Stimulated activated CD4-positive, alpha-beta T cell treated with anti-CD3 and anti-CD28 coated beads, Interleukin-2, amount 100 ng/mL, for 48 hours (primary cell): ENCODE measurements around the gene CRELD1.

Experiments used
- DNase-seq, 2 donors: peaks; one replicate each; pipeline ENCODE4 v3.0.0-alpha.2; 2020

Gene CRELD1

DNA sequence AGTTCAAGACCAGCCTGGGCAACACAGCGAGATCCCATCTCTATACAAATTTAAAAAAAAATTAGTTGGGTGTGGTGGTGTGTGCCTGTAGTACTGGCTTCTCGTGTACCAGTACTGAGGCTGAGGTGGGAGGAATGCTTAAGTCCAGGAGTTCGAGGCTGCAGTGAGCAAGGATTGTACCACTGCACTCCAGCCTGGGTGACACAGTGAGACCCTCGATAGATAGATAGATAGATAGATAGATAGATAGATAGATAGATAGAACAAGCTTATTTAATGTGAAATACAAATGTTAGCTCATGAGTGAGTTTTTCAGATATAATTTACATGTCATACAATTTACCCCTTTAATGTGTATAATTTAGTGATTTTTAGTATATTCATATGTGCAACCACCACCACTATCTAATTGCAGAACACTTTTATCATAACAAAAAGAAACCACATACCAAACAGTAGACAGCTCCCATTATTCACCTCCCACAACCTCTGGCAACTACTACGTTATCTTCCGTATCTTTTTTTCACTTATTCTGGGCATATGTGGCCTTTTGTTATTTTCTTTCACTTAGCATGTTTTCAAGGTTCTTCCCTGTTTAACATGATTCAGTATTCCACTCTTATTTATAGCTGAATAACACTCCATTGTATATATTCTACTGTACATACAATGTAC, 31.7 kb downstream of the CRELD1 start:
- DNase-seq, result no peak

DNA sequence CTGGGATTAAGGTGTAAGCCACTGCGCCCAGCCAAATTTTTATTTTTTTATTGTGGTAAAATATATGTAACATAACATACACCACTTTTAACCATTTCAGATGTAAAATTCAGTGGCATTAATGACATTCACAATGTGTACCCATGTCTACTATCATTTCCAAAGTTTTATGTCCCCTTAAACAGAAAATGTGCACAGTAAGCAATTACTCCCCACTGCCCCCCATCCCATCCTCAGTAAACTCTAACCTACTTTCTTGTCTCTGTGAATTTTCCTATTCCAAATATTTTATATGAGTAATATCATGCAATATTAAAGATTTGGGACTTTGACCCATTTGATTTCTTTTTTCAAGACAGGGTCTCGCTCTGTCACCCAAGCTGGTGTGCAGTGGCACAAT, 33.2 kb downstream of the CRELD1 start:
- DNase-seq, result no peak

DNA sequence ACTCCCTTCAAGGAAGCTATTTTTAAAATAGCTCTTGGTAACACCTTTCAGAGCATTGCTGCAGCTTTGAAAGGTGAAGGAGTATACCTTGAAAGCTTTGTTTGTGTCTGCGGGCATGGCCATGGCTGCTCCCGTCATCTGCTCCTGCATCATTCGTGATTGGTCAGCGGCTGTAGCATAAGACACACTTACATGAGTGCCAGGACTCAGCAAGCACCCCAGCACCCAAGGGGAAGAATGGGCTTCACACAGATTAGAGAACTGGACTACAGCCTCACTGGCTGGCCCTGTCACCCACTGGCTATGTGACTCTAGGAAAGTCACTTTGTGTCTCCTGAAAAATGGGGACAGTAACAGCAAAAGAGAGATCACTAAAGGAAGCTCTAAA, 36.0 kb downstream of the CRELD1 start:
- DNase-seq, result no peak

DNA sequence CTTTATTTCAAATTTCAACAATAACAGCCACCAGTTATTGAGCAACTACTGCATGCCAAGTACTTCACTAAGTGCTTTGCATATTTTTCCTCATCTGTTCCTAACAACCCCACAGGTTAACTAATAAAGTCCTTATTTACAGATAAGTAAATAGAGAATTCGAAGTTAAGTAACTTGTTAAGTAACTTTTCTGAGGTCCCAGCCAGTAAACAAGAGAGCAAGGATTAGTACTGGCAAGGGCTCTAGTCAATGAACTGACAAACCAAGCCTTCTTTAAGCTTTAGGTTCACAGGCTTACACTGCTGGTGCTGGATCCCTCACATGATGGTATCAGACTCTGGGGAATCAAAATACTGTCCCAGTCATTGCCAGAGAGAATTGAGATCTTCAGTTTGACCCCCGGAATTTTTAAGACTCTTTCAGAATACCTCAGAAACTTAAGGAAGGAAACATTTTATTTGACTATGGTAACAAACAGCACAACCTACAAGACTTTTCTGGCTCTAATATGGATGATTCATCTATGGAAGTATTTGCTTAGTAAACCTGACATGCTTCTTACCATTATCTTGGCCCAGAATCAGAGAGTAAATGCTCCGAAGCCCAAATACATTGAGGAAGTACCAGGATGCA, 36.5 kb downstream of the CRELD1 start:
- no peak for DNase-seq

DNA sequence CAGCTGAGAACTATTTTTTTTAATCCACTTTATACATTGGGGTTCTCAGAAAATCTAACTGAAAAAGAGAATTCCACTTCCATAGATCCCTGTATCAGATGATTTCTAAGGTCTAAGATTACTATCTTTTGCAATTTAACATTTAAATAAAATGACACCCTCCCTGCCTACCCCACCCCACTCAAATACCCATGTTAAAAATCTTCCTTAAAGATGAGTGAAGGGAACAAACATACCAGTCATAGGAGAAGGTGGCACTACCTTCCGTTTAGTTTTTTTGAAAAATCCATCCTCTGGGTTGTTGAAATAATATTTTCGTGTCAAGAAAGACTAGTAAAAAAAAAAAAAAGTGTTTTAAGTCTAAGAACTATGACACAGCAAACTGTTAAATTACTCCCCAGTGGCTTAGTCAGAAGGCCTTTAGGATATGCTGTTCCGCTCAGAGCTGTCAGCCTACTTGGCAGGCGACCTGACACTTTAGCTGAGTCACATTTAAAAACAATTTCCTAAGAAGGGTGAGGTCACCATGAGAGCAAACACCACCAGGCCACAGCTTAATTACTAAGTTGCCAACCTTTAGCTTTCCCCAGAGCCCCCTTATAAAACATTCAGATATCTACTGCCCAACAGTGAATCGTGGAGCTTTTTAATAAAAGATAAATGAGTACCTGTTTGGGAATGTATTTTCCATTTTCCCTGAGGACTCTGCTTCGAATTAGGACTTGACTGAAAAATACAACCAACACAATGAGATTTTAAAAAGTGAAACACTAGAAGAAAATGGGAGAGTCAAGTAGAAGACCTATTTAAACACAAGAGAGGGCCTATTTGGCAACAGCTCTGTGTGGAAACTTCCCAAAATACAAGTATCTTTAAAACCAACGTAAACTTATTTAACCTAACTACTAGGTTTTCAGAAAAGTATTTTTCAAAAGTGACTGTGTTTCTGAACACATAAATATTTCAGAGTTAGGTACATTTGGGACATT, 43.4 kb downstream of the CRELD1 start:
- peak in 1 of 2 donors; percentile 10 for DNase-seq

DNA sequence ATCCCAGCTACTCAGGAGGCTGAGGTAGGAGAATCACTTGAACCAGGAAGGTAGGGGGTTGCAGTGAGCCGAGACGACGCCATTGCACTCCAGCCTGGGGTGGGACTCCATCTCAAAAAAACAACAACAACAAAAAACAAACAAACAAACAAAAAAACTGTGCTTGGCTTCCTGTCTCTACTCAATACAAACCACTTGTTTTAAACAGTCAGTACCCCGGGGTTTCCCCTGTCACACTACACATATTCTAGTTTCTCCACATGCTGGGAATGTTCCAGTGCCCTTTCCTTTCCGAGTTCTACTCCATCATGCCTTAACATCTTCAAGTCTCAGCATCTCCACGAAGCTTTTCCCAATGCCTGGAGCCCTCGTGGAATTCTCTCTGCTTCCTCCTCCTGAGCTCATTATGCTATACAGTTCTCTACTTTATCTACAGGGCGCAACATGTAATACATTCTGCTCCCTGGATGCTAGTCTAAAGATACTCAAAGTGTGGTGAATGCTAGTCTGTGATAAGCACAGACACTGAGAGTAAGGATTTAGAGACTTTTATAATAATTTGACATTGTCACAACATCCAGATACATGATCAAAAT, 45.2 kb downstream of the CRELD1 start:
- no peak for DNase-seq

DNA sequence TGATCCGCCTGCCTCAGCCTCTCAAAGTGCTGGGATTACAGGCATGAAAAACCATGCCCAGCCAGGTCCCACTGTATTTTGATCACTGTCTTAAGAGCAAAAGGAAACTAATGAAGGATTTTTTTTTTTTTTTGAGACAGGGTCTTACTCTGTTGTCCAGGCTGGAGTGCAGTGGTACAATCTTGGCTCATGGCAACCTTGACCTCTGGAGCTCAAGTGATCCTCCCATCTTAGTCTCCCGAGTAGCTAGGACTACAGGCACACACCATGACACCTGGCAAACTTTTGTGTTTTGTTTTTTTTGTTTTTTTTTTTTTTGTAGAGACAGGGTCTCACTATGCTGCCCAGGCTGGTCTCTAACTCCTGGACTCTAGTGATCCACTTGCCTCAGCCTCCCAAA, 46.6 kb downstream of the CRELD1 start:
- DNase-seq, result no peak

DNA sequence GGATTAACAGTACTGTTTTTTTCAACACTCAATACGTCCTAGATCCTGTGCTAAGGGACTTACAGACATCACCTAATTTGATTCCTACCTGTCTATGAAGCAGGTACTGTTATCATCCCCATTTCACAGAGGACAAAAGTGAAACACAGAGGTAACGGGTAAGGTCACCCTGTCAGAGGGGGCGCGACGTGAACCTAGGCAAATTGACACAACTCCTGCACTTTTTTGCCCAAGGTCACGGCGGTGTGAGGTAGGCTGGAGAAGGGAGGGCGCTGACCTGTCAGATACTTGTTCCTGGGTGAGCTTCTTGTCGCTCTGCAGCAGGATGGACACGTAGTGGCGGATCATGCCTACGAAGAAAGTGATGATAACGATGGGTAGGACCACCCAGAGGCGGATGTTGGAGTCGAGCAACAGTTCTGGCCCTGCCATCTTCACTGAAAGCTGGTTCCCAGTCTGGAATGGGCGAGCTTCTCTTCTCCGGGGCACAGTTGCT, 52.6 kb downstream of the CRELD1 start:
- DNase-seq, result no peak

DNA sequence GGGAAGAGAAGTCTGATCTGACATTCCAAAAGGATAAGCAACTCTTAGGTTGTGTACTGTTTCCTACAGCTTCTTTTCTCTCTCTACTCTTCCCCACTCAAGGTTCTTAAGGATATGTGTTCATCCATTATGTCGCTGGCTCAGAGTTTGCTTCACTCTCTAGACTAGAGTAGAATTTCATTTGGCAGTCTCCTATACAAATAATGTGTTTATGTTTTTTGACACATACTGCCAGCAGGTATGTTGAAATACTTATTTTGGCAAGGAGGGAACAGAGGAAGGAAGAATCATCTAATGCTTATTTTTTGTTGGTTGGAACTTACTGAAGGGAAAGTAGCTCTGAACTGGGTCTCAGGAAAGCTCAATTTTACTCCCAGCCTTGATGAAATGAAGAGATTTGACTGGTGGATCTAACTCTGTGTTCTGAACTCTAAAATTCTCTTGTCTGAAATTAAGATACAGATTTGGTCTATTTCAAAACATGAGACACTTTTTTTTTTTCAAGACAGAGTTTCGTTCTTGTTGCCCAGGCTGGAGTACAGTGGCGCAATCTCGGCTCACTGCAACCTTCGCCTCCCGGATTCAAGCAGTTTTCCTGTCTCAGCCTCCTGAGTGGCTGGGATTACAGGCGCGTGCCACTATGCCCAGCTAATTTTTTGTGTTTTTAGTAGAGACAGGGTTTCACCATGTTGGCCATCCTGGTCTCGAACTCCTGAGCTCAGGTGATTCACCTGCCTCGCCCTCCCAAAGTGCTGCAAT, 60.6 kb downstream of the CRELD1 start:
- DNase-seq, result no peak
